ENCODE measurements around the gene AGTPBP1. TPM values are rescaled to one million over a fixed set of nuclear protein-coding genes. Genes with fewer than 3 reads are reported as not detected.

The AGTPBP1 gene
- total and polyA plus RNA-seq, 9 of the 15 experiments (the other 6 are each of a cell fraction or from before 2014, with no cell fraction given), result 1.4 to 7.9 (median 4.6) TPM

DNA sequence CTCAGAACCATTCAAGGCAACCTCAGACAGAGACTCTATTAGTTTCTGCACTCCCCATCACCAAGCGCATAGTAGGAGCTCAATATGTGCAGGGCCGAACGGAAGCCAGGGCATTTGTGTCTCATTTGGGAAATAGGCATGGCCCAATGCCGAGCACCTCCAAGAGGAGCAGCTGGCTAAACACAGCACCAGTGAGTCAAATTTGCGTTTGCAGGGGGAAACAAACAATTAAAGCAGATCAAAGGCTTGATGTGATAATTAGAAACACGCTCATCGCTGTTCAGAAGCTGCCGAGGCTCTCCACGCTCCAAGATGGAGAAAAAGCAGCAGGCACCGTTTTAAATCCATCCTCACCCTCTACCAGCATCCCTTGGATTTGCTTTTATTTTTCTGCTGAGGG lies 225.3 kb downstream of the AGTPBP1 start:
- H3K4me2 ChIP-seq (ENCODE audit: insufficient read depth, low read length), result no peak overlapping the region
- no peak overlapping the region for H3K27ac ChIP-seq (ENCODE audit: extremely low read depth, low read depth, low read length)
- no peaks in the 10 kb centered on the region for H3K36me3 ChIP-seq (ENCODE audit: control insufficient read depth, insufficient read depth, low read length)
- in situ Hi-C loops (cut with MboI) (no loop called here), intact Hi-C loops (cut with micrococcal nuclease) (no loop called here)
- H3K4me3 ChIP-seq, result no peak overlapping the region
- H4K20me1 ChIP-seq (replicated peaks; ENCODE audit: control insufficient read depth, insufficient read depth, low read length), result no peaks in the 10 kb centered on the region
- H3K9me3 ChIP-seq (replicated peaks; ENCODE audit: control insufficient read depth, insufficient read depth, low read depth, low read length), result no peaks in the 10 kb centered on the region
- ChIA-PET CTCF (ENCODE audit: low intra/inter-chr PET ratio) (no interaction called here), POLR2A (interaction anchor here (0.8 kb wide), 1 partner anchor 996 kb away, joined by 5 read pairs; no protein-coding TSS in a partner anchor)
- ATAC-seq, result no peak
- H2AFZ ChIP-seq (ENCODE audit: low read depth, low read length), result no peak overlapping the region
- no peak overlapping the region for H3K9ac ChIP-seq (ENCODE audit: insufficient read depth in 1 of 2, low read depth in 2 of 2, low read length in 2 of 2)
- no peaks in the 10 kb centered on the region for H3K79me2 ChIP-seq (ENCODE audit: control insufficient read depth, insufficient read depth, low read length)
- 5% methylated on average over 9 of the region's 10 CpGs for WGBS (ENCODE audit: insufficient coverage, low coverage, missing lambda C conversion rate)
- no peak for DNase-seq (ENCODE audit: extremely low read depth in 1 of 4, low spot score in 3 of 4)
- BruUV-seq (replicated peaks), result no TSS peak
- no peaks in the 10 kb centered on the region for H3K9me1 ChIP-seq (ENCODE audit: control insufficient read depth, insufficient read depth, low read length)
- no peaks in the 10 kb centered on the region for H3K4me1 ChIP-seq (replicated peaks in 1 of 2; ENCODE audit: control insufficient read depth in 2 of 2, insufficient read depth in 2 of 2, low read length in 2 of 2)
- TF ChIP-seq RAD51 (IDR thresholded peaks at IDR 0.05; ENCODE audit: borderline replicate concordance, low read depth) (no peak), CCAR2 (IDR thresholded peaks at IDR 0.05; ENCODE audit: low read depth, low read length) (no peak), BMI1 (IDR thresholded peaks at IDR 0.05; ENCODE audit: low read length) (no peak), NEUROD1 (IDR thresholded peaks at IDR 0.05; ENCODE audit: borderline replicate concordance, low read depth, low read length, partially characterized antibody) (no peak), TGIF2 (CRISPR knock-in tag; IDR thresholded peaks at IDR 0.05) (no peak), ZNF699 (CRISPR knock-in tag; IDR thresholded peaks at IDR 0.05; ENCODE audit: insufficient replicate concordance) (no peak), TCF7 (IDR thresholded peaks at IDR 0.05; ENCODE audit: borderline replicate concordance) (no peak), HMG20A (CRISPR knock-in tag; conservative IDR thresholded peaks at IDR 0.05) (no peak)
- TF ChIP-seq, protein P1, sequence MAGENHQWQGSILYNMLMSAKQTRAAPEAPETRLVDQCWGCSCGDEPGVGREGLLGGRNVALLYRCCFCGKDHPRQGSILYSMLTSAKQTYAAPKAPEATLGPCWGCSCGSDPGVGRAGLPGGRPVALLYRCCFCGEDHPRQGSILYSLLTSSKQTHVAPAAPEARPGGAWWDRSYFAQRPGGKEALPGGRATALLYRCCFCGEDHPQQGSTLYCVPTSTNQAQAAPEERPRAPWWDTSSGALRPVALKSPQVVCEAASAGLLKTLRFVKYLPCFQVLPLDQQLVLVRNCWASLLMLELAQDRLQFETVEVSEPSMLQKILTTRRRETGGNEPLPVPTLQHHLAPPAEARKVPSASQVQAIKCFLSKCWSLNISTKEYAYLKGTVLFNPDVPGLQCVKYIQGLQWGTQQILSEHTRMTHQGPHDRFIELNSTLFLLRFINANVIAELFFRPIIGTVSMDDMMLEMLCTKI (IDR thresholded peaks at IDR 0.05; ENCODE audit: partially characterized antibody), result no peak
- TF ChIP-seq, protein P2, sequence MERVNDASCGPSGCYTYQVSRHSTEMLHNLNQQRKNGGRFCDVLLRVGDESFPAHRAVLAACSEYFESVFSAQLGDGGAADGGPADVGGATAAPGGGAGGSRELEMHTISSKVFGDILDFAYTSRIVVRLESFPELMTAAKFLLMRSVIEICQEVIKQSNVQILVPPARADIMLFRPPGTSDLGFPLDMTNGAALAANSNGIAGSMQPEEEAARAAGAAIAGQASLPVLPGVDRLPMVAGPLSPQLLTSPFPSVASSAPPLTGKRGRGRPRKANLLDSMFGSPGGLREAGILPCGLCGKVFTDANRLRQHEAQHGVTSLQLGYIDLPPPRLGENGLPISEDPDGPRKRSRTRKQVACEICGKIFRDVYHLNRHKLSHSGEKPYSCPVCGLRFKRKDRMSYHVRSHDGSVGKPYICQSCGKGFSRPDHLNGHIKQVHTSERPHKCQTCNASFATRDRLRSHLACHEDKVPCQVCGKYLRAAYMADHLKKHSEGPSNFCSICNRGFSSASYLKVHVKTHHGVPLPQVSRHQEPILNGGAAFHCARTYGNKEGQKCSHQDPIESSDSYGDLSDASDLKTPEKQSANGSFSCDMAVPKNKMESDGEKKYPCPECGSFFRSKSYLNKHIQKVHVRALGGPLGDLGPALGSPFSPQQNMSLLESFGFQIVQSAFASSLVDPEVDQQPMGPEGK (CRISPR knock-in tag; IDR thresholded peaks at IDR 0.05; ENCODE audit: borderline replicate concordance), result no peak
- TF ChIP-seq, protein P3, sequence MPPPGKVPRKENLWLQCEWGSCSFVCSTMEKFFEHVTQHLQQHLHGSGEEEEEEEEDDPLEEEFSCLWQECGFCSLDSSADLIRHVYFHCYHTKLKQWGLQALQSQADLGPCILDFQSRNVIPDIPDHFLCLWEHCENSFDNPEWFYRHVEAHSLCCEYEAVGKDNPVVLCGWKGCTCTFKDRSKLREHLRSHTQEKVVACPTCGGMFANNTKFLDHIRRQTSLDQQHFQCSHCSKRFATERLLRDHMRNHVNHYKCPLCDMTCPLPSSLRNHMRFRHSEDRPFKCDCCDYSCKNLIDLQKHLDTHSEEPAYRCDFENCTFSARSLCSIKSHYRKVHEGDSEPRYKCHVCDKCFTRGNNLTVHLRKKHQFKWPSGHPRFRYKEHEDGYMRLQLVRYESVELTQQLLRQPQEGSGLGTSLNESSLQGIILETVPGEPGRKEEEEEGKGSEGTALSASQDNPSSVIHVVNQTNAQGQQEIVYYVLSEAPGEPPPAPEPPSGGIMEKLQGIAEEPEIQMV (tag; conservative IDR thresholded peaks at IDR 0.05; ENCODE audit: low read depth), result no peak
- FAIRE-seq, result no peak
- H3K27me3 ChIP-seq (ENCODE audit: control insufficient read depth in 2 of 2, insufficient read depth in 2 of 2, low read length in 2 of 2), result peaks cover 2 to 14% of the 10 kb centered on the region in 2 experiments; a peak in 2 of 5 replicates

All from K562 (cell line).